ENCODE measurements around the gene AGAP2. TPM values are rescaled to one million over a fixed set of nuclear protein-coding genes. Genes with fewer than 3 reads are reported as not detected.

The AGAP2 gene
- polyA plus RNA-seq, 2 of the 4 experiments (the other 2 are of a cell fraction): 0.26 to 0.45 TPM

DNA sequence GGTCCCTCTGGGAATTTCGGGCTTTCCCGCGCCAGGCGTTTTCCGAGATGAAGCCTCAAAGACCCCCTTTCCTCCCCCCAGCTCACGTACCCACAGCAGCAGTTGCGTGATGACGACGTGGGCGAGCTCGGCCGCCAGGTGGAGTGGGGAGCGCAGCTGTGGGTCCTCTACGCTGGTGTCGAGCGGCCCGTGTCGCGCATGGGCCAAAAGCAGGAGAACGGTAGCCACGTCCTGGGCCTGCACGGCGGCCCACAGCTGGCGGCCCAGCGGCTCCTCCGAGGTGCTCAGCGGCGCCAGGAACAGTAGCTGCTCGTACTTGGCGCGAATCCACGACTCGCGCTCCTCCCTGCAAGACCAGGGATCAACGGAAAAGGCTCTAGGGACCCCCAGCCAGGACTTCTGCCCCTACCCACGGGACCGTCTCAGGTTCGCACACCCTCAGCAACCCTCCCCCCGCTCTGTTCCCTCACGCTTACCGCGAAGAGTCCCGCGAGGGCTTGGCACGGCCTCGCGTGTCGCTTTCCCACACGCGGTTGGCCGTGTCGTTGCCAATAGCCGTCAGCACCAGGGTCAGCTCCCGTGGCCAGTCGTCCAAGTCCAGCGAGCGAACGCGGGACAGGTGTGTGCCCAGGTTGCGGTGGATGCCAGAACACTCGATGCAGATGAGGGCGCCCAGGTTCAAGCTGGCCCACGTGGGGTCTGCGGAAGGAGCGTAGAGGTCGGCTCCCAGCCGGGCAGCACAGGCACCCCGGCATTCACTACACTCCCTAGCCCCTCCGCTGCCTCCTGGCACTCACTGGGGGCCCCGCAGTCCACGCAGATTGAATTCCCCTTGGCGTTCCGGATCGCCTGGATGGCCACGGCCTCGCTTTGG is 11.4 kb downstream of the AGAP2 start (continued):
- TF ChIP-seq RFX5 (IDR thresholded peaks at IDR 0.05) (no peak), TFCP2L1 (CRISPR knock-in tag; IDR thresholded peaks at IDR 0.05) (peak; percentile 55; the same call in 1 of the 2 replicates), SREBF2 (IDR thresholded peaks at IDR 0.05) (no peak), SMC3 (IDR thresholded peaks at IDR 0.05) (no peak), NPAS2 (CRISPR knock-in tag; IDR thresholded peaks at IDR 0.05; ENCODE audit: borderline replicate concordance) (no peak), FOXS1 (CRISPR knock-in tag; IDR thresholded peaks at IDR 0.05) (no peak), ZC3H11A (IDR thresholded peaks at IDR 0.05) (no peak), MAFK (IDR thresholded peaks at IDR 0.05; ENCODE audit: partially characterized antibody) (no peak)
- TF ChIP-seq, protein P1, sequence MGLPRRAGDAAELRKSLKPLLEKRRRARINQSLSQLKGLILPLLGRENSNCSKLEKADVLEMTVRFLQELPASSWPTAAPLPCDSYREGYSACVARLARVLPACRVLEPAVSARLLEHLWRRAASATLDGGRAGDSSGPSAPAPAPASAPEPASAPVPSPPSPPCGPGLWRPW (IDR thresholded peaks at IDR 0.05): no peak
- TF ChIP-seq, protein P2, sequence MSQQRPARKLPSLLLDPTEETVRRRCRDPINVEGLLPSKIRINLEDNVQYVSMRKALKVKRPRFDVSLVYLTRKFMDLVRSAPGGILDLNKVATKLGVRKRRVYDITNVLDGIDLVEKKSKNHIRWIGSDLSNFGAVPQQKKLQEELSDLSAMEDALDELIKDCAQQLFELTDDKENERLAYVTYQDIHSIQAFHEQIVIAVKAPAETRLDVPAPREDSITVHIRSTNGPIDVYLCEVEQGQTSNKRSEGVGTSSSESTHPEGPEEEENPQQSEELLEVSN (IDR thresholded peaks at IDR 0.05; ENCODE audit: borderline replicate concordance, low read depth): peak; percentile 87

- peak overlapping the region; percentile 99 for H3K4me2 ChIP-seq
- ChIA-PET POLR2A (interaction anchor here (1.0 to 1.9 kb wide), 6 partner anchors 9 to 39 kb away, joined by 3 to 14 read pairs (median 4); partner anchors contain the start of genes CDK4 and TSPAN31), CTCF (interaction anchor here (0.5 to 13.8 kb wide), 28 partner anchors 10 to 544 kb away, joined by 3 to 242 read pairs (median 4); partner anchors contain the start of genes AGAP2, CDK4, DTX3 and OS9)
- DNase-seq (ENCODE audit: low read depth in 1 of 2, low spot score in 1 of 2): peak; percentile 89 to 97
- 2% methylated on average over 43 of the region's 79 CpGs for WGBS (ENCODE audit: missing lambda C conversion rate)
- H3K4me1 ChIP-seq: peaks cover 18% of the 10 kb centered on the region
- H3K9me3 ChIP-seq: no peaks in the 10 kb centered on the region
- peak overlapping the region; percentile 97 to 98 for H3K27ac ChIP-seq
- TF ChIP-seq SMC3 (IDR thresholded peaks at IDR 0.05): peak; percentile 45; the same call in 2 of the 3 replicates
- peak; percentile 34; the same call in 1 of the 2 replicates for TF ChIP-seq USF2 (IDR thresholded peaks at IDR 0.05)
- TF ChIP-seq ZNF302 (CRISPR knock-in tag; IDR thresholded peaks at IDR 0.05): no peak
- peak; percentile 14; the same call in 1 of the 2 replicates for TF ChIP-seq HOXB13 (CRISPR knock-in tag; IDR thresholded peaks at IDR 0.05; ENCODE audit: low read depth)
- no peak for TF ChIP-seq FOSB (CRISPR knock-in tag; IDR thresholded peaks at IDR 0.05)
- TF ChIP-seq, protein P3, sequence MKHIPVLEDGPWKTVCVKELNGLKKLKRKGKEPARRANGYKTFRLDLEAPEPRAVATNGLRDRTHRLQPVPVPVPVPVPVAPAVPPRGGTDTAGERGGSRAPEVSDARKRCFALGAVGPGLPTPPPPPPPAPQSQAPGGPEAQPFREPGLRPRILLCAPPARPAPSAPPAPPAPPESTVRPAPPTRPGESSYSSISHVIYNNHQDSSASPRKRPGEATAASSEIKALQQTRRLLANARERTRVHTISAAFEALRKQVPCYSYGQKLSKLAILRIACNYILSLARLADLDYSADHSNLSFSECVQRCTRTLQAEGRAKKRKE (CRISPR knock-in tag; IDR thresholded peaks at IDR 0.05; ENCODE audit: low read depth): no peak
- TF ChIP-seq, protein P2 (IDR thresholded peaks at IDR 0.05; ENCODE audit: borderline replicate concordance, low read depth): peak; percentile 94
- TF ChIP-seq MAX (IDR thresholded peaks at IDR 0.05): peak; percentile 77
- peak; percentile 42 to 52; a peak in 3 of 5 replicates for TF ChIP-seq RAD21 (conservative IDR thresholded peaks at IDR 0.05 in 1 of 2, IDR thresholded peaks at IDR 0.05 in 1 of 2)
- TF ChIP-seq PHF8 (IDR thresholded peaks at IDR 0.05; ENCODE audit: borderline replicate concordance, low read depth): peak; percentile 86; the same call in 1 of the 2 replicates
- peak in 1 of 2 experiments; percentile 75; a peak in 2 of 5 replicates for TF ChIP-seq JUN (IDR thresholded peaks at IDR 0.05)
- no peak for TF ChIP-seq SREBF2 (IDR thresholded peaks at IDR 0.05)
- no peak for TF ChIP-seq FOXS1 (CRISPR knock-in tag; IDR thresholded peaks at IDR 0.05)
- TF ChIP-seq GATA3 (IDR thresholded peaks at IDR 0.05; ENCODE audit: borderline replicate concordance): peak; percentile 25; the same call in 1 of the 2 replicates
- TF ChIP-seq BCL3 (IDR thresholded peaks at IDR 0.05): peak; percentile 72; the same call in 2 of the 3 replicates
- peak; percentile 77 for TF ChIP-seq POLR2A (IDR thresholded peaks at IDR 0.05; ENCODE audit: low read length)
- peak; percentile 65; the same call in 1 of the 2 replicates for TF ChIP-seq MYC (IDR thresholded peaks at IDR 0.05; ENCODE audit: borderline replicate concordance, low read length)
- TF ChIP-seq, protein P4, sequence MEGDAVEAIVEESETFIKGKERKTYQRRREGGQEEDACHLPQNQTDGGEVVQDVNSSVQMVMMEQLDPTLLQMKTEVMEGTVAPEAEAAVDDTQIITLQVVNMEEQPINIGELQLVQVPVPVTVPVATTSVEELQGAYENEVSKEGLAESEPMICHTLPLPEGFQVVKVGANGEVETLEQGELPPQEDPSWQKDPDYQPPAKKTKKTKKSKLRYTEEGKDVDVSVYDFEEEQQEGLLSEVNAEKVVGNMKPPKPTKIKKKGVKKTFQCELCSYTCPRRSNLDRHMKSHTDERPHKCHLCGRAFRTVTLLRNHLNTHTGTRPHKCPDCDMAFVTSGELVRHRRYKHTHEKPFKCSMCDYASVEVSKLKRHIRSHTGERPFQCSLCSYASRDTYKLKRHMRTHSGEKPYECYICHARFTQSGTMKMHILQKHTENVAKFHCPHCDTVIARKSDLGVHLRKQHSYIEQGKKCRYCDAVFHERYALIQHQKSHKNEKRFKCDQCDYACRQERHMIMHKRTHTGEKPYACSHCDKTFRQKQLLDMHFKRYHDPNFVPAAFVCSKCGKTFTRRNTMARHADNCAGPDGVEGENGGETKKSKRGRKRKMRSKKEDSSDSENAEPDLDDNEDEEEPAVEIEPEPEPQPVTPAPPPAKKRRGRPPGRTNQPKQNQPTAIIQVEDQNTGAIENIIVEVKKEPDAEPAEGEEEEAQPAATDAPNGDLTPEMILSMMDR (IDR thresholded peaks at IDR 0.05): peak; percentile 82
- TF ChIP-seq CEBPB (IDR thresholded peaks at IDR 0.05): no peak
- peak; percentile 50; the same call in 1 of the 2 replicates for TF ChIP-seq NPAS2 (CRISPR knock-in tag; IDR thresholded peaks at IDR 0.05; ENCODE audit: borderline replicate concordance)
- no peak for TF ChIP-seq ESRRA (IDR thresholded peaks at IDR 0.05; ENCODE audit: borderline replicate concordance, low read length)
- TF ChIP-seq TP53 (CRISPR knock-in tag; IDR thresholded peaks at IDR 0.05): peak; percentile 18; the same call in 1 of the 2 replicates
- peak overlapping the region; percentile 96 for H3K4me3 ChIP-seq
- peak; percentile 87 to 95 for ATAC-seq
- FAIRE-seq: peak; percentile 72
Observed at GRCh38 chr12:57726151-57726883, 12.2 kb downstream of the AGAP2 start.
